Endothelial cell of umbilical vein (primary cell): Measurements from ENCODE around the gene TAX1BP3. TPM values are rescaled to one million over a fixed set of nuclear protein-coding genes. Genes with fewer than 3 reads are reported as not detected.

Experiments
- BruUV-seq: library from RNA; stranded (reverse); fragments of 400-500 nt; replicated peaks from 2 replicates; lab custom pipeline; 2021; lab: Mats Ljungman, UMichigan
- CTCF ChIA-PET: fragments of 300-600, 350-600 bp; sonication (Branson Sonifier 250); formaldehyde crosslinking; loops from one replicate; lab custom pipeline; 2021; ENCODE audit warnings: antibody characterized with exemption, inconsistent platforms; lab: Charles Lee
- POLR2A ChIA-PET: fragments of 300-600, 350-600 bp; sonication (Branson Sonifier 250); formaldehyde crosslinking; loops from one replicate; lab custom pipeline; 2021; ENCODE audit warnings: antibody characterized with exemption, inconsistent platforms; lab: Charles Lee
- DNase-seq: peaks from one replicate; pipeline ENCODE4 v3.0.0-alpha.2; 2011; ENCODE audit warnings: low read depth, low spot score
- FAIRE-seq: peaks from 2 replicates; lab custom pipeline; 2011; peaks lifted over from hg19 to GRCh38; lab: Jason Lieb, UNC
- H2AFZ ChIP-seq: 2 replicates; pipeline ENCODE4 v1.6.0; 2012; ENCODE audit warnings: low read depth, low read length, control low read depth, inconsistent platforms
- H3K27ac ChIP-seq: 2 replicates; pipeline ENCODE4 v1.5.1; 2011; ENCODE audit warnings: low read depth, mild to moderate bottlenecking, control low read depth, low read length, moderate library complexity; ENCODE audit not compliant: insufficient read depth
- H3K27me3 ChIP-seq, 2 experiments: 2 replicates each; pipeline versions ENCODE4 v1.6.0 to v1.6.1; 2011; ENCODE audit warnings: low read length in 2 of 2, mixed read lengths in 1 of 2; ENCODE audit not compliant: control insufficient read depth in 2 of 2, insufficient read depth in 2 of 2
- H3K36me3 ChIP-seq, 2 experiments: 2 replicates in 1 of 2; 3 replicates in 1 of 2; pipeline ENCODE4 v1.5.1; 2011; ENCODE audit warnings: low read length in 2 of 2, mild to moderate bottlenecking in 1 of 2, moderate library complexity in 1 of 2; ENCODE audit not compliant: control insufficient read depth in 2 of 2, insufficient read depth in 2 of 2; ENCODE audit errors: extremely low read depth in 1 of 2
- H3K4me1 ChIP-seq: 3 replicates; pipeline ENCODE4 v1.5.1; 2011; ENCODE audit warnings: mild to moderate bottlenecking, low read length; ENCODE audit not compliant: control insufficient read depth, insufficient read depth; ENCODE audit errors: extremely low read depth
- H3K4me2 ChIP-seq: 2 replicates; pipeline ENCODE4 v1.6.1; 2011; ENCODE audit warnings: low read length, control low read depth, mixed read lengths; ENCODE audit not compliant: insufficient read depth
- H3K4me3 ChIP-seq, 3 experiments: fragments of 200-600 bp in 1 of 3; sonication (generic), shearing (Covaris generic) in 1 of 3; replicated peaks in 1 of 3; 2 replicates each; pipeline ENCODE4 v1.5.1; 2011 to 2016; ENCODE audit warnings: control low read depth in 3 of 3, low read length in 3 of 3, mild to moderate bottlenecking in 2 of 3, inconsistent platforms in 1 of 3, low read depth in 1 of 3, moderate library complexity in 1 of 3; ENCODE audit not compliant: insufficient read depth in 1 of 3
- H3K79me2 ChIP-seq: 2 replicates; pipeline ENCODE4 v1.6.0; 2012; ENCODE audit warnings: low read length, inconsistent platforms; ENCODE audit not compliant: control insufficient read depth, insufficient read depth
- H3K9ac ChIP-seq: replicated peaks from 2 replicates; pipeline ENCODE3; 2011; ENCODE audit warnings: low read length, control low read depth; ENCODE audit not compliant: insufficient read depth; ENCODE audit errors: extremely low read depth
- H3K9me1 ChIP-seq: replicated peaks from 3 replicates; pipeline ENCODE4 v1.6.0; 2011; ENCODE audit warnings: mild to moderate bottlenecking, low read length; ENCODE audit not compliant: control insufficient read depth, insufficient read depth; ENCODE audit errors: extremely low read depth
- H3K9me3 ChIP-seq: replicated peaks from 2 replicates; pipeline ENCODE4 v1.5.1; 2012; ENCODE audit warnings: low read length, inconsistent platforms; ENCODE audit not compliant: control insufficient read depth, insufficient read depth
- H4K20me1 ChIP-seq: replicated peaks from 2 replicates; pipeline ENCODE3; 2011; ENCODE audit warnings: mild to moderate bottlenecking, low read length; ENCODE audit not compliant: control insufficient read depth, insufficient read depth; ENCODE audit errors: extremely low read depth
- EZH2 ChIP-seq: IDR thresholded peaks from 2 replicates; pipeline ENCODE4 v1.6.1; 2012; ENCODE audit warnings: borderline replicate concordance, low read depth, mild to moderate bottlenecking, moderate library complexity, low read length, inconsistent platforms; ENCODE audit not compliant: severe bottlenecking
- FOS ChIP-seq: IDR thresholded peaks from 2 replicates; pipeline ENCODE4 v1.6.1; 2011; ENCODE audit warnings: mild to moderate bottlenecking, low read length, moderate library complexity, borderline replicate concordance; ENCODE audit not compliant: insufficient read depth
- JUN ChIP-seq: IDR thresholded peaks from 2 replicates; pipeline ENCODE4 v1.6.1; 2011; ENCODE audit warnings: borderline replicate concordance, low read depth; ENCODE audit not compliant: insufficient read length, insufficient read depth
- MYC ChIP-seq: IDR thresholded peaks from one replicate; pipeline ENCODE4 v1.6.1; 2011; ENCODE audit warnings: mild to moderate bottlenecking, low read depth, low read length
- POLR2A ChIP-seq: IDR thresholded peaks from 2 replicates; pipeline ENCODE4 v1.6.1; 2012; ENCODE audit warnings: low read depth, mild to moderate bottlenecking, control low read depth, low read length
- dilution Hi-C: fragments of 300-500 bp; cut with MboI; formaldehyde crosslinking; loops from one replicate; pipeline ENCODE4 v1.15.0; 2019; ENCODE audit warnings: low sequenced_read_pairs; ENCODE audit not compliant: extremely low pct_ligation_motif_present
- intact Hi-C: fragments of 100-400 bp; cut with micrococcal nuclease; formaldehyde crosslinking; loops from one replicate; pipeline ENCODE4 v1.10.0; 2022
- polyA plus RNA-seq, 4 experiments: library from polyadenylated mRNA; depleted of rRNA in 3 of 4; stranded (reverse) in 3 of 4; unstranded in 1 of 4; fragments of >200 nt; gene quantifications; 2 replicates each; pipeline versions ENCODE4 v1.2.1 to v1.2.3, GENCODE V29; 2011 to 2012; ENCODE audit warnings: missing spikeins in 1 of 4
- total RNA-seq: library from RNA; stranded (reverse); gene quantifications from 2 replicates; pipeline ENCODE4 v1.2.3, GENCODE V29; 2021
- TF ChIP-seq, protein P1 (sequence below): IDR thresholded peaks from 2 replicates; pipeline ENCODE4 v1.6.1; 2011; ENCODE audit not compliant: insufficient read depth, insufficient read length

The TAX1BP3 gene
- total and polyA plus RNA-seq, 2 donors (not counting 3 experiments of a cell fraction or from before 2014, with no cell fraction given): 254 to 315 TPM

DNA sequence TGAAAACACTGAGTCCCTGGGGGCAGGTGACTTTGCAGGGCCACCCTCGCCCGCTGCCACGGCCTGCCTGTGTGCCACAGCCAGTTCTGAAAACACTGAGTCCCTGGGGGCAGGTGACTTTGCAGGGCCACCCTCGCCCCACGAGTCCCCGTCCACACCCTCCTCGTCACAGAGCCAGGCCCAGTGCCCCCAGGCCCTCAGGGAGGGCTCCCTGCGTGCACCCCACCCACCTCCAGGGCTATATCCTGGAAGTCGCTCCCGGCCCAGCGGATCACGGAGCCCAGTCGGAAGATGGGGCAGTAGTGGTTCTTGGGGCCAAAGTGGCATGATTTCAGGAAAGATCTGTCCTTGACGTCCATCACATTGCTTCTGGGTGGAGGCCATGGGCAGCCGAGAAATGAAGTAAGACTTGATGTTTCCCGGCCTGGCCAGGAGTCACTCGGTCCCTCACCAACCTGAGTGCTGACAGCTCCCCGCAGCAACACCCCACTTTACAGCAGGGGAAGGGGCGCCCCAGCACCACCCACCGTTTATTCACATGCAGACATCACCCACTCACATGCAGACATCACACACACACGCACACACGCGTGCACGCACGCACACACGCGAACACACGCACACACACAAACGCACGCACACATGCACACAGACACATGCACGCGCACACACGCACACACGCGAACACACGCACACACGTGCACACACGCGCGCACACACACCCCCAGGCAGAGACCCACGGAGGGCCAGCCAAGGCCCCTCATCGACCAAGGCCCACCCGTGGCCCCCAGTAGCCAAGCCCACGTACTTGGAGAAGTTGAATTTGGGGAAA, 21.1 kb upstream of the TAX1BP3 start:
- no peaks in the 10 kb centered on the region for H3K36me3 ChIP-seq
- no peak overlapping the region for H2AFZ ChIP-seq
- POLR2A ChIA-PET: no interaction called here
- H3K4me1 ChIP-seq: no peaks in the 10 kb centered on the region
- no peak overlapping the region for H3K9ac ChIP-seq
- intact Hi-C loops (no loop called here), dilution Hi-C loops (no loop called here)
- peaks cover 2 to 4% of the 10 kb centered on the region in 2 experiments for H3K27me3 ChIP-seq
- H3K9me1 ChIP-seq: no peaks in the 10 kb centered on the region
- no peak overlapping the region for H3K27ac ChIP-seq
- no peak overlapping the region for H3K4me3 ChIP-seq
- FAIRE-seq: no peak
- H3K79me2 ChIP-seq: no peaks in the 10 kb centered on the region
- H3K4me2 ChIP-seq: no peak overlapping the region
- no peaks in the 10 kb centered on the region for H3K9me3 ChIP-seq
- DNase-seq: no peak
- CTCF ChIA-PET: no interaction called here
- no peaks in the 10 kb centered on the region for H4K20me1 ChIP-seq
- no peak for TF ChIP-seq FOS
- TF ChIP-seq EZH2: no peak
- TF ChIP-seq MYC: no peak
- no peak for TF ChIP-seq JUN
- no TSS peak for BruUV-seq

DNA sequence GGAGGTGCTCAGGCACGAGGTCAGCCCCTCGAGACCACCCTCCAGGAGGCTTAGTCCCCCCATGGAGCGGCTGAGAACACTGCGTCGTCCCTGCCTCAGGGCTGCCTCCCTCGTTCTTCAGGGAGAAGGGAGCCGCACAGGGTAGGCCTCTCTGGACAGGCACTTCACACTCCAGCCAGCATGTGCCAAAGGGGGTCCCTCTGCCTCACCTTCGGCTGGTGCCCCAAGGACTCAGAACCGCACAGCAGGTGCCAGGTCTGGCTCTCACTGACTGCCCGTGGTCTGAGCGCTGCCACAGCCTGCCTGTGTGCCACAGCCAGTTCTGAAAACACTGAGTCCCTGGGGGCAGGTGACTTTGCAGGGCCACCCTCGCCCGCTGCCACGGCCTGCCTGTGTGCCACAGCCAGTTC, 20.5 kb upstream of the TAX1BP3 start:
- H3K9me3 ChIP-seq: no peaks in the 10 kb centered on the region
- DNase-seq: no peak
- dilution Hi-C loops: no loop called here
- H3K4me2 ChIP-seq: no peak overlapping the region
- TF ChIP-seq POLR2A (no peak), FOS (no peak), EZH2 (no peak)
- TF ChIP-seq, protein P1, sequence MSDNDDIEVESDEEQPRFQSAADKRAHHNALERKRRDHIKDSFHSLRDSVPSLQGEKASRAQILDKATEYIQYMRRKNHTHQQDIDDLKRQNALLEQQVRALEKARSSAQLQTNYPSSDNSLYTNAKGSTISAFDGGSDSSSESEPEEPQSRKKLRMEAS: no peak
- H3K9me1 ChIP-seq: no peaks in the 10 kb centered on the region
- FAIRE-seq: no peak
- no peaks in the 10 kb centered on the region for H3K36me3 ChIP-seq
- H3K4me1 ChIP-seq: no peaks in the 10 kb centered on the region
- no peaks in the 10 kb centered on the region for H4K20me1 ChIP-seq
- no peaks in the 10 kb centered on the region for H3K79me2 ChIP-seq
- H3K9ac ChIP-seq: no peak overlapping the region
- peaks cover 0 to 7% of the 10 kb centered on the region in 2 experiments for H3K27me3 ChIP-seq
- intact Hi-C loops: no loop called here
- H3K4me3 ChIP-seq: no peak overlapping the region
- H3K27ac ChIP-seq: no peak overlapping the region
- H2AFZ ChIP-seq: no peak overlapping the region
- ChIA-PET CTCF (interaction anchor here (1.1 kb wide), 2 partner anchors 13 to 49 kb away, joined by 3 to 4 read pairs; no protein-coding TSS in a partner anchor), POLR2A (no interaction called here)
- no TSS peak for BruUV-seq
